ENCODE measurements around the gene UGT2A1.

The UGT2A1 gene

DNA sequence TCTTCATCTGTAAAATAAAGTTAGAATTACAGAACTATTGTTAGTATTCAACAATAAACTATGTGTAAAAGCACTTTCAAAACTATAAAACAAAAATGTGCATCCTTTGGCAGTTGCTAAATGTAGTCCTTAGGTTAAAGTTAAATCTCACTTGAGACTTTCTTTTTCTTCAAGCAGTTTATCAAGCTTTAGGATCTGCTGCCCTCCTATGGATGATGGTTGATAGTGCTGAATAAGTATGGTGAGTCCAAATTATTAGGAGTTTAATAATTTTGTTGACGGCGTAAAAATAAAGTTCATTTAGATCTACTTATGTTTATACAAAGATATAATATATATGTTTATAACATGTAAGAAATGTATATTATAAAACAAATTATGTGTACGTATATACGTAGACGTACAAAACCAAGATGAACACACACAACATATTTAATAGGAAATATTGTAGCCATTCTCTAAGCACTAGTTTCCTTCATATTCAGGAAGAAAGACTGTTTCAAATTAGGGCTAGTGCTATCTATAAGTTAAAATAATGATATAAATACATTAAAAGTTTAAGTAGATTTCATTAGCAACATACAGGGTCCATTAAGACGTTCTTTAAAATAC lies 35.9 kb downstream of the UGT2A1 start:
- TF ChIP-seq, protein P1, sequence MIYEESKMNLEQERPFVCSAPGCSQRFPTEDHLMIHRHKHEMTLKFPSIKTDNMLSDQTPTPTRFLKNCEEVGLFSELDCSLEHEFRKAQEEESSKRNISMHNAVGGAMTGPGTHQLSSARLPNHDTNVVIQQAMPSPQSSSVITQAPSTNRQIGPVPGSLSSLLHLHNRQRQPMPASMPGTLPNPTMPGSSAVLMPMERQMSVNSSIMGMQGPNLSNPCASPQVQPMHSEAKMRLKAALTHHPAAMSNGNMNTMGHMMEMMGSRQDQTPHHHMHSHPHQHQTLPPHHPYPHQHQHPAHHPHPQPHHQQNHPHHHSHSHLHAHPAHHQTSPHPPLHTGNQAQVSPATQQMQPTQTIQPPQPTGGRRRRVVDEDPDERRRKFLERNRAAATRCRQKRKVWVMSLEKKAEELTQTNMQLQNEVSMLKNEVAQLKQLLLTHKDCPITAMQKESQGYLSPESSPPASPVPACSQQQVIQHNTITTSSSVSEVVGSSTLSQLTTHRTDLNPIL (CRISPR knock-in tag; IDR thresholded peaks at IDR 0.05; ENCODE audit: low read depth), result no peak
- TF ChIP-seq ESRRG (CRISPR knock-in tag; IDR thresholded peaks at IDR 0.05) (no peak), ZC3H10 (CRISPR knock-in tag; IDR thresholded peaks at IDR 0.05) (no peak), ZNF70 (CRISPR knock-in tag; IDR thresholded peaks at IDR 0.05) (no peak), BACH2 (CRISPR knock-in tag; IDR thresholded peaks at IDR 0.05; ENCODE audit: borderline replicate concordance) (no peak), OSR1 (CRISPR knock-in tag; IDR thresholded peaks at IDR 0.05) (no peak)
- TF ChIP-seq, protein P2, sequence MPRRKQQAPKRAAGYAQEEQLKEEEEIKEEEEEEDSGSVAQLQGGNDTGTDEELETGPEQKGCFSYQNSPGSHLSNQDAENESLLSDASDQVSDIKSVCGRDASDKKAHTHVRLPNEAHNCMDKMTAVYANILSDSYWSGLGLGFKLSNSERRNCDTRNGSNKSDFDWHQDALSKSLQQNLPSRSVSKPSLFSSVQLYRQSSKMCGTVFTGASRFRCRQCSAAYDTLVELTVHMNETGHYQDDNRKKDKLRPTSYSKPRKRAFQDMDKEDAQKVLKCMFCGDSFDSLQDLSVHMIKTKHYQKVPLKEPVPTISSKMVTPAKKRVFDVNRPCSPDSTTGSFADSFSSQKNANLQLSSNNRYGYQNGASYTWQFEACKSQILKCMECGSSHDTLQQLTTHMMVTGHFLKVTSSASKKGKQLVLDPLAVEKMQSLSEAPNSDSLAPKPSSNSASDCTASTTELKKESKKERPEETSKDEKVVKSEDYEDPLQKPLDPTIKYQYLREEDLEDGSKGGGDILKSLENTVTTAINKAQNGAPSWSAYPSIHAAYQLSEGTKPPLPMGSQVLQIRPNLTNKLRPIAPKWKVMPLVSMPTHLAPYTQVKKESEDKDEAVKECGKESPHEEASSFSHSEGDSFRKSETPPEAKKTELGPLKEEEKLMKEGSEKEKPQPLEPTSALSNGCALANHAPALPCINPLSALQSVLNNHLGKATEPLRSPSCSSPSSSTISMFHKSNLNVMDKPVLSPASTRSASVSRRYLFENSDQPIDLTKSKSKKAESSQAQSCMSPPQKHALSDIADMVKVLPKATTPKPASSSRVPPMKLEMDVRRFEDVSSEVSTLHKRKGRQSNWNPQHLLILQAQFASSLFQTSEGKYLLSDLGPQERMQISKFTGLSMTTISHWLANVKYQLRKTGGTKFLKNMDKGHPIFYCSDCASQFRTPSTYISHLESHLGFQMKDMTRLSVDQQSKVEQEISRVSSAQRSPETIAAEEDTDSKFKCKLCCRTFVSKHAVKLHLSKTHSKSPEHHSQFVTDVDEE (CRISPR knock-in tag; IDR thresholded peaks at IDR 0.05), result no peak
- peak; percentile 52; the same call in 2 of the 3 replicates for ATAC-seq

DNA sequence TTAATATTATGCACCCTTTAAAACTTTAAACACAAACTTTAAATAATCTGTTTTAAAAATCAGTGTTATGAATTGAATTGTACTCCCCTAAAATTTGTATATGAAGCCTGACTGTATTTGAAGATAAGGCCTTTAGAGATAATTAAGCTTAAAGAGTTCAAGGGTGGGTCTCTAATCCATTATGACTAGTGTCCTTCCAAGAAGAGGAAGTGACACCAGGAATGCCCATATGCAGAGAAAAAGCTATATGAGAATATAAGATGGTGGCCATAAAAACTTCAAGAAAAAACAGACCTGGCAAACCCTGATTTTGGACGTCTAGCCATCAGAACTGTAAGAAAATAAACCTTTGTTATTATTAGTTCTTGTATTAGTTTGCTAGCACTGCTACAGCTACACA lies 42.6 kb downstream of the UGT2A1 start:
- TF ChIP-seq ZNF565 (CRISPR knock-in tag; conservative IDR thresholded peaks at IDR 0.05; ENCODE audit: low read depth) (no peak), RARB (CRISPR knock-in tag; IDR thresholded peaks at IDR 0.05) (no peak), TOX (CRISPR knock-in tag; IDR thresholded peaks at IDR 0.05; ENCODE audit: borderline replicate concordance) (no peak), BACH2 (CRISPR knock-in tag; IDR thresholded peaks at IDR 0.05; ENCODE audit: borderline replicate concordance) (no peak), ZC3H10 (CRISPR knock-in tag; IDR thresholded peaks at IDR 0.05) (no peak), ZNF8 (CRISPR knock-in tag; IDR thresholded peaks at IDR 0.05) (no peak), CSDC2 (CRISPR knock-in tag; IDR thresholded peaks at IDR 0.05) (no peak), ZNF70 (CRISPR knock-in tag; IDR thresholded peaks at IDR 0.05) (no peak)
- TF ChIP-seq, protein P3, sequence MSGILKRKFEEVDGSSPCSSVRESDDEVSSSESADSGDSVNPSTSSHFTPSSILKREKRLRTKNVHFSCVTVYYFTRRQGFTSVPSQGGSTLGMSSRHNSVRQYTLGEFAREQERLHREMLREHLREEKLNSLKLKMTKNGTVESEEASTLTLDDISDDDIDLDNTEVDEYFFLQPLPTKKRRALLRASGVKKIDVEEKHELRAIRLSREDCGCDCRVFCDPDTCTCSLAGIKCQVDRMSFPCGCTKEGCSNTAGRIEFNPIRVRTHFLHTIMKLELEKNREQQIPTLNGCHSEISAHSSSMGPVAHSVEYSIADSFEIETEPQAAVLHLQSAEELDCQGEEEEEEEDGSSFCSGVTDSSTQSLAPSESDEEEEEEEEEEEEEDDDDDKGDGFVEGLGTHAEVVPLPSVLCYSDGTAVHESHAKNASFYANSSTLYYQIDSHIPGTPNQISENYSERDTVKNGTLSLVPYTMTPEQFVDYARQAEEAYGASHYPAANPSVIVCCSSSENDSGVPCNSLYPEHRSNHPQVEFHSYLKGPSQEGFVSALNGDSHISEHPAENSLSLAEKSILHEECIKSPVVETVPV (CRISPR knock-in tag; IDR thresholded peaks at IDR 0.05), result no peak
- ATAC-seq, result no peak

DNA sequence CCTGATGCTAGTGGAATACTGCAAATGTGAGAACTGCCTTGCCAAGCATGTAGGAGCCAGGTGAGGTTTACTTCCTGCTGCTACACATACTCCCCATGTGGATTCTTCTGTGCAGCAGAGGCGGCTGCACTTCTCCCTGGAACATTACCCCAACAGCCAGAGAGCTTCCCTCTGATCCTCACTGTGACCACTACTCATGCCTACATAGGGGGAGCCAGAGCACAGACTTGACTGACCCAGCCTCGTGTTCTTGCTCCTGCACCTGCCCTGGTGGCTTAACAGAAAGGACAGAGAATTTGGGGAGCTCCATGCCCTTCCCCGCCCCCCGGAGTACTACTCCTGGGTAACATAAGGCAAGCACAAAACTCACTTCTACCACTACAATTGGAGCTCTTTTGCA lies 52.0 kb downstream of the UGT2A1 start:
- ATAC-seq, result no peak
- no peak for TF ChIP-seq ZNF8 (CRISPR knock-in tag; IDR thresholded peaks at IDR 0.05)
- TF ChIP-seq, protein P4, sequence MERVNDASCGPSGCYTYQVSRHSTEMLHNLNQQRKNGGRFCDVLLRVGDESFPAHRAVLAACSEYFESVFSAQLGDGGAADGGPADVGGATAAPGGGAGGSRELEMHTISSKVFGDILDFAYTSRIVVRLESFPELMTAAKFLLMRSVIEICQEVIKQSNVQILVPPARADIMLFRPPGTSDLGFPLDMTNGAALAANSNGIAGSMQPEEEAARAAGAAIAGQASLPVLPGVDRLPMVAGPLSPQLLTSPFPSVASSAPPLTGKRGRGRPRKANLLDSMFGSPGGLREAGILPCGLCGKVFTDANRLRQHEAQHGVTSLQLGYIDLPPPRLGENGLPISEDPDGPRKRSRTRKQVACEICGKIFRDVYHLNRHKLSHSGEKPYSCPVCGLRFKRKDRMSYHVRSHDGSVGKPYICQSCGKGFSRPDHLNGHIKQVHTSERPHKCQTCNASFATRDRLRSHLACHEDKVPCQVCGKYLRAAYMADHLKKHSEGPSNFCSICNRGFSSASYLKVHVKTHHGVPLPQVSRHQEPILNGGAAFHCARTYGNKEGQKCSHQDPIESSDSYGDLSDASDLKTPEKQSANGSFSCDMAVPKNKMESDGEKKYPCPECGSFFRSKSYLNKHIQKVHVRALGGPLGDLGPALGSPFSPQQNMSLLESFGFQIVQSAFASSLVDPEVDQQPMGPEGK (CRISPR knock-in tag; IDR thresholded peaks at IDR 0.05; ENCODE audit: borderline replicate concordance), result no peak
- TF ChIP-seq ISL1 (CRISPR knock-in tag; IDR thresholded peaks at IDR 0.05), result no peak
- no peak for TF ChIP-seq SNAI2 (CRISPR knock-in tag; IDR thresholded peaks at IDR 0.05)
- TF ChIP-seq, protein P3 (CRISPR knock-in tag; IDR thresholded peaks at IDR 0.05), result no peak
- no peak for TF ChIP-seq ZFP3 (CRISPR knock-in tag; IDR thresholded peaks at IDR 0.05)
- TF ChIP-seq, protein P1 (CRISPR knock-in tag; IDR thresholded peaks at IDR 0.05; ENCODE audit: low read depth), result no peak
- TF ChIP-seq ZFP30 (CRISPR knock-in tag; IDR thresholded peaks at IDR 0.05), result no peak
- TF ChIP-seq PPARA (CRISPR knock-in tag; IDR thresholded peaks at IDR 0.05; ENCODE audit: borderline replicate concordance), result no peak
- TF ChIP-seq, protein P5, sequence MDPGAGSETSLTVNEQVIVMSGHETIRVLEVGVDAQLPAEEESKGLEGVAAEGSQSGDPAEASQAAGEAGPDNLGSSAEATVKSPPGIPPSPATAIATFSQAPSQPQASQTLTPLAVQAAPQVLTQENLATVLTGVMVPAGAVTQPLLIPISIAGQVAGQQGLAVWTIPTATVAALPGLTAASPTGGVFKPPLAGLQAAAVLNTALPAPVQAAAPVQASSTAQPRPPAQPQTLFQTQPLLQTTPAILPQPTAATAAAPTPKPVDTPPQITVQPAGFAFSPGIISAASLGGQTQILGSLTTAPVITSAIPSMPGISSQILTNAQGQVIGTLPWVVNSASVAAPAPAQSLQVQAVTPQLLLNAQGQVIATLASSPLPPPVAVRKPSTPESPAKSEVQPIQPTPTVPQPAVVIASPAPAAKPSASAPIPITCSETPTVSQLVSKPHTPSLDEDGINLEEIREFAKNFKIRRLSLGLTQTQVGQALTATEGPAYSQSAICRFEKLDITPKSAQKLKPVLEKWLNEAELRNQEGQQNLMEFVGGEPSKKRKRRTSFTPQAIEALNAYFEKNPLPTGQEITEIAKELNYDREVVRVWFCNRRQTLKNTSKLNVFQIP (CRISPR knock-in tag; IDR thresholded peaks at IDR 0.05; ENCODE audit: borderline replicate concordance, low read depth), result no peak
- no peak for TF ChIP-seq TOX (CRISPR knock-in tag; IDR thresholded peaks at IDR 0.05; ENCODE audit: borderline replicate concordance)
- TF ChIP-seq GLIS3 (CRISPR knock-in tag; IDR thresholded peaks at IDR 0.05), result no peak
- no peak for TF ChIP-seq ZNF565 (CRISPR knock-in tag; conservative IDR thresholded peaks at IDR 0.05; ENCODE audit: low read depth)
- TF ChIP-seq BACH2 (CRISPR knock-in tag; IDR thresholded peaks at IDR 0.05; ENCODE audit: borderline replicate concordance), result no peak
- TF ChIP-seq RARB (CRISPR knock-in tag; IDR thresholded peaks at IDR 0.05), result no peak
- TF ChIP-seq CSDC2 (CRISPR knock-in tag; IDR thresholded peaks at IDR 0.05), result no peak
- TF ChIP-seq ARNTL (CRISPR knock-in tag; IDR thresholded peaks at IDR 0.05; ENCODE audit: borderline replicate concordance, low read depth), result no peak
- TF ChIP-seq TCF4 (CRISPR knock-in tag; IDR thresholded peaks at IDR 0.05; ENCODE audit: borderline replicate concordance), result no peak

Measured in SK-N-SH treated with all-trans-retinoic acid at 6 μM for 48 hours (cell line).